Measurements from ENCODE around the gene RASGEF1B.
A peak's percentile ranks its signal among the peaks of the same experiment; 100 is the strongest.
"Not testable (repeated sequence)": the region's sequence is repeated elsewhere in the genome, so short reads cannot be mapped to it uniquely, and the experiment has no call there.

RASGEF1B gene

GRCh38 chr4:81412946-81413495, 58.7 kb downstream of the RASGEF1B start:
- TF ChIP-seq CTCF (IDR thresholded peaks at IDR 0.05; ENCODE audit: low read depth, low read length, missing control alignments): no peak
- no peak for DNase-seq (ENCODE audit: low read depth)
- in situ Hi-C loops (cut with HindIII; ENCODE audit: low sequenced_read_pairs): no loop called here
- H3K4me3 ChIP-seq (ENCODE audit: low read depth, low read length): no peak overlapping the region

- in situ Hi-C loops (cut with HindIII; ENCODE audit: low sequenced_read_pairs): no loop called here
- no peak for DNase-seq (ENCODE audit: low read depth)
- H3K4me3 ChIP-seq (ENCODE audit: low read depth, low read length): no peak overlapping the region
- no peak for TF ChIP-seq CTCF (IDR thresholded peaks at IDR 0.05; ENCODE audit: low read depth, low read length, missing control alignments)
Measured at GRCh38 chr4:81410680-81411079, 61.0 kb downstream of the RASGEF1B start.

GRCh38 chr4:81409836-81410235, 61.9 kb downstream of the RASGEF1B start:
- in situ Hi-C loops (cut with HindIII; ENCODE audit: low sequenced_read_pairs): no loop called here
- no peak for DNase-seq (ENCODE audit: low read depth)

GRCh38 chr4:81408341-81408740, 63.4 kb downstream of the RASGEF1B start:
- DNase-seq (ENCODE audit: low read depth): no peak
- no peak for TF ChIP-seq CTCF (IDR thresholded peaks at IDR 0.05; ENCODE audit: low read depth, low read length, missing control alignments)
- in situ Hi-C loops (cut with HindIII; ENCODE audit: low sequenced_read_pairs): no loop called here

More at GRCh38 chr4:81409836-81410235, 61.9 kb downstream of the RASGEF1B start:
- H3K4me3 ChIP-seq (ENCODE audit: low read depth, low read length): no peak overlapping the region
- no peak for TF ChIP-seq CTCF (IDR thresholded peaks at IDR 0.05; ENCODE audit: low read depth, low read length, missing control alignments)

GRCh38 chr4:81407726-81408125, 64.0 kb downstream of the RASGEF1B start:
- H3K4me3 ChIP-seq (ENCODE audit: low read depth, low read length): no peak overlapping the region
- no peak for DNase-seq (ENCODE audit: low read depth)
- in situ Hi-C loops (cut with HindIII; ENCODE audit: low sequenced_read_pairs): no loop called here
- TF ChIP-seq CTCF (IDR thresholded peaks at IDR 0.05; ENCODE audit: low read depth, low read length, missing control alignments): no peak

More at GRCh38 chr4:81408341-81408740, 63.4 kb downstream of the RASGEF1B start:
- no peak overlapping the region for H3K4me3 ChIP-seq (ENCODE audit: low read depth, low read length)

GRCh38 chr4:81406481-81406880, 65.2 kb downstream of the RASGEF1B start:
- DNase-seq (ENCODE audit: low read depth): not testable (repeated sequence)

GRCh38 chr4:81405900-81406401, 65.8 kb downstream of the RASGEF1B start:
- in situ Hi-C loops (cut with HindIII; ENCODE audit: low sequenced_read_pairs): no loop called here
- no peak overlapping the region for H3K4me3 ChIP-seq (ENCODE audit: low read depth, low read length)
- DNase-seq (ENCODE audit: low read depth): peak; percentile 70
- TF ChIP-seq CTCF (IDR thresholded peaks at IDR 0.05; ENCODE audit: low read depth, low read length, missing control alignments): peak; percentile 72

More at GRCh38 chr4:81406481-81406880, 65.2 kb downstream of the RASGEF1B start:
- H3K4me3 ChIP-seq (ENCODE audit: low read depth, low read length); in situ Hi-C loops (cut with HindIII; ENCODE audit: low sequenced_read_pairs): not testable (repeated sequence)

Data from astrocyte of the cerebellum (primary cell).